HepG2 (cell line): ENCODE measurements around the gene GIPC3. TPM values are rescaled to one million over a fixed set of nuclear protein-coding genes. Genes with fewer than 3 reads are reported as not detected.
A peak's percentile ranks its signal among the peaks of the same experiment; 100 is the strongest.

ENCODE experiments used
- ATF7-NPFF ChIP-seq: sonication (generic); formaldehyde crosslinking; IDR thresholded peaks from 2 replicates; pipeline ENCODE4 v1.8.1; 2023; ENCODE audit warnings: mild to moderate bottlenecking, low read depth, missing genetic modification reagents, moderate library complexity
- ATM ChIP-seq: fragments of 450-650 bp; IDR thresholded peaks from 2 replicates; pipeline ENCODE4 v1.7.1; 2017; ENCODE audit warnings: mild to moderate bottlenecking, borderline replicate concordance
- GABPA ChIP-seq, 2 experiments: IDR thresholded peaks; 2 replicates each; pipeline ENCODE4 v1.6.1; 2011 to 2016; ENCODE audit warnings: low read depth in 2 of 2, low read length in 1 of 2, missing biosample characterization in 1 of 2, missing genetic modification characterization in 1 of 2
- GFI1 ChIP-seq: sonication (generic); formaldehyde crosslinking; IDR thresholded peaks from 2 replicates; pipeline ENCODE4 v1.5.0; 2020; ENCODE audit warnings: missing genetic modification reagents, mild to moderate bottlenecking, borderline replicate concordance
- GLI4 ChIP-seq: sonication (generic); formaldehyde crosslinking; IDR thresholded peaks from 2 replicates; pipeline ENCODE4 v1.5.1; 2020; ENCODE audit warnings: missing genetic modification reagents, mild to moderate bottlenecking, moderate library complexity, borderline replicate concordance
- HMG20B ChIP-seq: conservative IDR thresholded peaks from 2 replicates; pipeline ENCODE4 v1.6.1; 2016; ENCODE audit warnings: missing genetic modification reagents, missing compliant biosample characterization
- KDM5B ChIP-seq: sonication (generic); formaldehyde crosslinking; IDR thresholded peaks from 2 replicates; pipeline ENCODE4 v1.4.0; 2020; ENCODE audit warnings: missing genetic modification reagents, mild to moderate bottlenecking, borderline replicate concordance
- KLF11 ChIP-seq: IDR thresholded peaks from 2 replicates; pipeline ENCODE4 v1.6.1; 2016; ENCODE audit warnings: missing compliant biosample characterization
- PHF21A ChIP-seq: sonication (generic); formaldehyde crosslinking; IDR thresholded peaks from 2 replicates; pipeline ENCODE4 v1.5.0; 2020; ENCODE audit warnings: mild to moderate bottlenecking, missing genetic modification reagents
- PTBP1 ChIP-seq: fragments of 200-400 bp; formaldehyde crosslinking; IDR thresholded peaks from 2 replicates; pipeline ENCODE4 v1.6.1; 2018; ENCODE audit warnings: low read length, low read depth; ENCODE audit not compliant: poor library complexity, severe bottlenecking
- TCF12 ChIP-seq, 2 experiments: fragments of 450-650 bp in 1 of 2; sonication (generic) in 1 of 2; formaldehyde crosslinking in 1 of 2; IDR thresholded peaks; 2 replicates each; pipeline versions ENCODE4 v1.6.1 to v1.8.0; 2017 to 2022; ENCODE audit warnings: antibody characterized with exemption in 1 of 2, mild to moderate bottlenecking in 1 of 2, missing genetic modification reagents in 1 of 2, moderate library complexity in 1 of 2
- ZBTB7A ChIP-seq: sonication (generic); formaldehyde crosslinking; IDR thresholded peaks from 2 replicates; pipeline ENCODE4 v1.8.0; 2022; ENCODE audit warnings: mild to moderate bottlenecking, missing genetic modification reagents
- ZFP36L1 ChIP-seq: sonication (generic); formaldehyde crosslinking; IDR thresholded peaks from 2 replicates; pipeline ENCODE4 v1.8.0; 2022; ENCODE audit warnings: mild to moderate bottlenecking, missing genetic modification reagents, moderate library complexity
- ZFP82 ChIP-seq: sonication (generic); formaldehyde crosslinking; IDR thresholded peaks from 2 replicates; pipeline ENCODE4 v1.5.1; 2020; ENCODE audit warnings: mild to moderate bottlenecking, missing genetic modification reagents, borderline replicate concordance
- ZMYM4 ChIP-seq: sonication (generic); formaldehyde crosslinking; IDR thresholded peaks from 2 replicates; pipeline ENCODE4 v1.8.1; 2023; ENCODE audit warnings: mild to moderate bottlenecking, missing genetic modification reagents
- ZNF256 ChIP-seq: sonication (generic); formaldehyde crosslinking; conservative IDR thresholded peaks from 2 replicates; pipeline ENCODE4 v1.4.0; 2020; ENCODE audit warnings: missing genetic modification reagents
- ZNF546 ChIP-seq: sonication (generic); formaldehyde crosslinking; conservative IDR thresholded peaks from 2 replicates; pipeline ENCODE4 v1.8.1; 2023; ENCODE audit warnings: mild to moderate bottlenecking, missing genetic modification reagents
- ZNF709 ChIP-seq: sonication (generic); formaldehyde crosslinking; IDR thresholded peaks from 2 replicates; pipeline ENCODE4 v1.5.0; 2020; ENCODE audit warnings: mild to moderate bottlenecking, missing genetic modification reagents
- polyA plus RNA-seq, 8 experiments: library from polyadenylated mRNA; depleted of rRNA in 3 of 8; stranded (reverse) in 7 of 8; unstranded in 1 of 8; fragments of >200 nt; fragmentation: Illumina TruSeq in 4 of 8; extraction: Trizol in 4 of 8; gene quantifications; 2 replicates each; pipeline versions ENCODE4 v1.2.1 to v1.2.3, GENCODE V29; 2011 to 2016; ENCODE audit warnings: low read depth in 4 of 8, missing spikeins in 1 of 8, mixed read lengths in 1 of 8; ENCODE audit not compliant: insufficient read depth in 1 of 8
- total RNA-seq, 5 experiments: library from RNA; depleted of rRNA; stranded (reverse); fragments of >200 nt; fragmentation: Illumina TruSeq; extraction: Trizol; gene quantifications; 2 replicates each; pipeline ENCODE4 v1.2.3, GENCODE V29; 2016; ENCODE audit warnings: low read depth in 1 of 5
- TF ChIP-seq, protein P1 (sequence below): sonication (generic); formaldehyde crosslinking; IDR thresholded peaks from 2 replicates; pipeline ENCODE4 v1.5.1; 2020; ENCODE audit warnings: missing genetic modification reagents, mild to moderate bottlenecking, borderline replicate concordance
- TF ChIP-seq, protein P2 (sequence below): sonication (generic); formaldehyde crosslinking; IDR thresholded peaks from 2 replicates; pipeline ENCODE4 v1.8.1; 2023; ENCODE audit warnings: mild to moderate bottlenecking, moderate library complexity, missing genetic modification reagents
- TF ChIP-seq, protein P3 (sequence below): sonication (generic); formaldehyde crosslinking; conservative IDR thresholded peaks from 2 replicates; pipeline ENCODE4 v1.8.0; 2022; ENCODE audit warnings: low read depth, missing genetic modification reagents
- TF ChIP-seq, protein P4 (sequence below): sonication (generic); formaldehyde crosslinking; IDR thresholded peaks from 2 replicates; pipeline ENCODE4 v1.5.1; 2020; ENCODE audit warnings: missing genetic modification reagents, mild to moderate bottlenecking, borderline replicate concordance

Gene GIPC3
- total and polyA plus RNA-seq, 2 of the 13 experiments (the other 11 are each of a cell fraction or from before 2014, with no cell fraction given) = 0.05 TPM; not detected in 1

DNA sequence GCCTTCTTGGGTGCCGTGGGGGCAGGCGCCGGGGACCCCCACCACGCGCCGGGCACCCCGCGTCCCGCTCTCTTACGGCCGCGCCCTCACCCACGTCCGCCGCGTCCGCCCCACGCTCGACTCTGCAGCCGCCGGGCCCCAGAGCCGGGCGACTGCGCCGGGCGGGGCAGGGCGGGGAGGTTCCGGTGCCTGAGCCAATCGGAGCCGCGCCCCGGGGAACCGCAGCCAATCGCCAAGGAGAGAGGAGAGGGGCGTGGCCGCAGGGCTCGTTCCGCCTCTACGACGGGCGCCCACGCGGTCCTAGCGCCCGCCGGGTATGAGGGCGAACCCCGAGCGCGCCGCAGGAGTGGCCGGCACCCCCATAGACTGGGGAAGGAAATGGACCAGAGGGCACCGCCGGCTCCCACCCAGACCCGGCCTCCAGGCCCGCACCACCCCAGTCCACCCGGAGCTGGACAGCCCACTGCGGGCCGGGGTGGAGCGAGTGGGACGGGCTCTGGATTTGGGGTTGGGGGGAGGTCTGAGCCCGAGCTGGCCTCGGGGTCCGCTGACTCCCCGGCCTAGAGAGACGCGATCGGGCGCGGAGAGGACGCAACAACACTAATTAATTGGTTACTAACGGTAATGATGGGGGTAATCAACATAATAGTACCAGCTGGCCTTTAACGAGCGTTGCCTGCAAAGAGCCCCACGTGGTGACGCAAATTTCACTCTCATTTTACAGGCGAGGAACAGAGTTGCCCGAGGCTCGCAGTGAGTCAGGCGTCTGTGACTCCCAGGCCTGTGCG lies 27.6 kb upstream of the GIPC3 start, which contains the start of gene MFSD12 (continued):
- TF ChIP-seq, protein P1, sequence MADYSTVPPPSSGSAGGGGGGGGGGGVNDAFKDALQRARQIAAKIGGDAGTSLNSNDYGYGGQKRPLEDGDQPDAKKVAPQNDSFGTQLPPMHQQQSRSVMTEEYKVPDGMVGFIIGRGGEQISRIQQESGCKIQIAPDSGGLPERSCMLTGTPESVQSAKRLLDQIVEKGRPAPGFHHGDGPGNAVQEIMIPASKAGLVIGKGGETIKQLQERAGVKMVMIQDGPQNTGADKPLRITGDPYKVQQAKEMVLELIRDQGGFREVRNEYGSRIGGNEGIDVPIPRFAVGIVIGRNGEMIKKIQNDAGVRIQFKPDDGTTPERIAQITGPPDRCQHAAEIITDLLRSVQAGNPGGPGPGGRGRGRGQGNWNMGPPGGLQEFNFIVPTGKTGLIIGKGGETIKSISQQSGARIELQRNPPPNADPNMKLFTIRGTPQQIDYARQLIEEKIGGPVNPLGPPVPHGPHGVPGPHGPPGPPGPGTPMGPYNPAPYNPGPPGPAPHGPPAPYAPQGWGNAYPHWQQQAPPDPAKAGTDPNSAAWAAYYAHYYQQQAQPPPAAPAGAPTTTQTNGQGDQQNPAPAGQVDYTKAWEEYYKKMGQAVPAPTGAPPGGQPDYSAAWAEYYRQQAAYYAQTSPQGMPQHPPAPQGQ = no peak
- TF ChIP-seq KDM5B (CRISPR knock-in tag) (peak; percentile 49; the same call in 1 of the 2 replicates), GFI1 (CRISPR knock-in tag) (no peak), HMG20B (0 out of 2 replicates have a peak, but pooled peaks have one; percentile 22), ZNF546 (CRISPR knock-in tag) (peak; percentile 69; the same call in 1 of the 2 replicates), ZMYM4 (peak; percentile 86), ZFP36L1 (CRISPR knock-in tag) (0 out of 2 replicates have a peak, but pooled peaks have one; percentile 46), ATF7-NPFF (CRISPR knock-in tag) (peak; percentile 55; the same call in 1 of the 2 replicates), ZNF256 (0 out of 2 replicates have a peak, but pooled peaks have one; percentile 58), ZNF709 (CRISPR knock-in tag) (peak; percentile 72; the same call in 1 of the 2 replicates), PTBP1 (no peak), KLF11 (CRISPR knock-in tag) (peak; percentile 53; the same call in 1 of the 2 replicates), TCF12 (IDR thresholded peaks at IDR 0.05) (no peak), TCF12 (CRISPR knock-in tag; IDR thresholded peaks at IDR 0.05) (peak; percentile 47; the same call in 1 of the 2 replicates), ATM (no peak), GLI4 (0 out of 2 replicates have a peak, but pooled peaks have one; percentile 16), ZBTB7A (CRISPR knock-in tag) (peak; percentile 24; the same call in 1 of the 2 replicates), GABPA (IDR thresholded peaks at IDR 0.05; ENCODE audit: low read depth, low read length) (peak; percentile 64), GABPA (CRISPR knock-in tag; IDR thresholded peaks at IDR 0.05; ENCODE audit: low read depth) (peak; percentile 63; the same call in 1 of the 2 replicates), ZFP82 (CRISPR knock-in tag) (0 out of 2 replicates have a peak, but pooled peaks have one; percentile 33), PHF21A (CRISPR knock-in tag) (peak; percentile 38; the same call in 1 of the 2 replicates)
- TF ChIP-seq, protein P2, sequence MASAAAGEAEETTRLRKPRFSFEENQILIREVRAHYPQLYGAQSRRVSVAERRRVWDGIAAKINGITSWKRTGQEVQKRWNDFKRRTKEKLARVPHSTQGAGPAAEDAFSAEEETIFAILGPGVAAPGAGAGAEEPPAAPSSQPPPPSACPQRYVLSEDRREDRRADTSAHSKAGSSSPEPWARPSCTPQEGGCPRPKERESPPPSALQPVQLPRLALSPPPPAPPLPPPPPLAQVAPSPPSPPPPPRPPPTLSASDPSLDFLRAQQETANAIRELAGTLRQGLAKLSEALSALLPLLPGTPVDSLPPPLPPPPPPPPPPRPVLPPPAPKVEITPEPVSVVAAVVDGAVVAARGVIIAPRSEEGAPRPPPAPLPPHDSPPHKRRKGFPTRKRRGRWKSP (CRISPR knock-in tag) = peak; percentile 78
- TF ChIP-seq, protein P3, sequence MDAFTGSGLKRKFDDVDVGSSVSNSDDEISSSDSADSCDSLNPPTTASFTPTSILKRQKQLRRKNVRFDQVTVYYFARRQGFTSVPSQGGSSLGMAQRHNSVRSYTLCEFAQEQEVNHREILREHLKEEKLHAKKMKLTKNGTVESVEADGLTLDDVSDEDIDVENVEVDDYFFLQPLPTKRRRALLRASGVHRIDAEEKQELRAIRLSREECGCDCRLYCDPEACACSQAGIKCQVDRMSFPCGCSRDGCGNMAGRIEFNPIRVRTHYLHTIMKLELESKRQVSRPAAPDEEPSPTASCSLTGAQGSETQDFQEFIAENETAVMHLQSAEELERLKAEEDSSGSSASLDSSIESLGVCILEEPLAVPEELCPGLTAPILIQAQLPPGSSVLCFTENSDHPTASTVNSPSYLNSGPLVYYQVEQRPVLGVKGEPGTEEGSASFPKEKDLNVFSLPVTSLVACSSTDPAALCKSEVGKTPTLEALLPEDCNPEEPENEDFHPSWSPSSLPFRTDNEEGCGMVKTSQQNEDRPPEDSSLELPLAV (CRISPR knock-in tag) = no peak
- TF ChIP-seq, protein P4, sequence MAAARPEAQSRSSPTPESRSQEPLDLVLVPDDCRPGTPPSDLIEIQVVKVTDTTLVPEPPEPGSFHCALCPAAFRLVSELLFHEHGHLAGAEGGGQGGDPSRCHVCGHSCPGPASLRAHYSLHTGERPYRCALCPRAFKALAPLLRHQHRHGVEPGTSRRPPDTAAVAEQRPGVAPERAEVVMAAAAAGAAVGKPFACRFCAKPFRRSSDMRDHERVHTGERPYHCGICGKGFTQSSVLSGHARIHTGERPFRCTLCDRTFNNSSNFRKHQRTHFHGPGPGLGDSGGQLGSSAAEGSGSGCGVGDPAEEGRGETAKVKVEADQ (CRISPR knock-in tag) = 0 out of 2 replicates have a peak, but pooled peaks have one; percentile 39
